KMS-11 (cell line): ENCODE results near the gene HAL.

Source experiments
- H2AFZ ChIP-seq: fragments of 200-600 bp; sonication (generic); 2 replicates; pipeline ENCODE4 v1.6.1; 2016; ENCODE audit warnings: antibody characterized with exemption, mixed run types, low read depth
- H3K27ac ChIP-seq: fragments of 200-600 bp; sonication (generic); 2 replicates; pipeline ENCODE4 v1.6.1; 2016; ENCODE audit warnings: mild to moderate bottlenecking, mixed run types
- H3K27me3 ChIP-seq: fragments of 200-600 bp; sonication (generic); 2 replicates; pipeline ENCODE4 v1.6.1; 2017; ENCODE audit warnings: mild to moderate bottlenecking, low read depth, mixed run types, moderate library complexity; ENCODE audit not compliant: insufficient read depth
- H3K36me3 ChIP-seq: fragments of 200-600 bp; sonication (generic); 2 replicates; pipeline ENCODE4 v1.6.1; 2017; ENCODE audit warnings: mild to moderate bottlenecking, mixed run types; ENCODE audit not compliant: insufficient read depth
- H3K4me1 ChIP-seq: fragments of 200-600 bp; sonication (generic); 2 replicates; pipeline ENCODE4 v1.6.1; 2016; ENCODE audit warnings: mild to moderate bottlenecking, low read depth, mixed run types; ENCODE audit not compliant: poor library complexity, severe bottlenecking
- H3K4me2 ChIP-seq: fragments of 200-600 bp; sonication (generic); 2 replicates; pipeline ENCODE4 v1.7.0; 2016; ENCODE audit warnings: mild to moderate bottlenecking, mixed run types
- H3K4me3 ChIP-seq: fragments of 200-600 bp; sonication (generic); IDR thresholded peaks from 2 replicates; pipeline ENCODE4 v1.6.1; 2017; ENCODE audit warnings: low read depth, low read length, mixed read lengths; ENCODE audit not compliant: insufficient read depth
- H3K79me2 ChIP-seq: fragments of 200-600 bp; sonication (generic); 2 replicates; pipeline ENCODE4 v1.6.1; 2016; ENCODE audit warnings: low read depth, mixed run types; ENCODE audit not compliant: insufficient read depth
- H3K9ac ChIP-seq: fragments of 200-600 bp; sonication (generic); 2 replicates; pipeline ENCODE4 v1.6.1; 2016; ENCODE audit warnings: mild to moderate bottlenecking, mixed run types
- H4K20me1 ChIP-seq: fragments of 200-600 bp; sonication (generic); 2 replicates; pipeline ENCODE4 v1.6.1; 2016; ENCODE audit warnings: mild to moderate bottlenecking, mixed run types; ENCODE audit not compliant: insufficient read depth
- TF ChIP-seq, protein P1 (sequence below): fragments of 200-600 bp; sonication (generic); conservative IDR thresholded peaks from 2 replicates; pipeline ENCODE4 v1.6.1; 2017; ENCODE audit warnings: low read depth, mild to moderate bottlenecking, antibody characterized with exemption, low read length, moderate library complexity, mixed read lengths

The HAL gene

DNA sequence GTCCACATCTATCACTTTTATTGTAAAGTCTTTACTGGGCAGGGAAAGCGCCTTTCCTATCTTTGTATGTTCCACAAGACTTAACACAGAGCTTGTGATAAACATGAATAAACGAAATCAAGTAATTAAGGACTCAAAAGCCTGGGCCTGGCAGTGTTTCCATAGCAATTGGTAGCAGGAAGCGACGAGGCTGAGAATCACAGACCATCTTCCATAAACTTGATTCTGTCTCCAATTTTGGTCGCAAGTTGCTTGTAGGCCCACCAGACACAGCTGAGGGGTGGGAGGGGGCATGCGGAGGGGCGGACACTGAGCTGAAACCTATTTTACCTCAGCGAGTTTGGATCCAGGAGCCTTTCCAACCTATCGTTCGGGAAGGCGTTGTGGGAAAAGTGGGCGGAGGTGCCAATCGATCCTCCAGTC, 54.0 kb downstream of the HAL start:
- Histone ChIP-seq H3K4me1 (peaks cover 3% of the 10 kb centered on the region), H3K4me2 (peak overlapping the region; percentile 58), H4K20me1 (no peaks in the 10 kb centered on the region), H3K4me3 (peak overlapping the region; percentile 24), H3K27ac (no peak overlapping the region; the same call in 1 of the 2 replicates), H3K36me3 (no peaks in the 10 kb centered on the region), H3K9ac (peak overlapping the region; percentile 57; the same call in 1 of the 2 replicates), H3K27me3 (no peaks in the 10 kb centered on the region), H2AFZ (peak overlapping the region; percentile 89), H3K79me2 (no peaks in the 10 kb centered on the region)
- TF ChIP-seq, protein P1, sequence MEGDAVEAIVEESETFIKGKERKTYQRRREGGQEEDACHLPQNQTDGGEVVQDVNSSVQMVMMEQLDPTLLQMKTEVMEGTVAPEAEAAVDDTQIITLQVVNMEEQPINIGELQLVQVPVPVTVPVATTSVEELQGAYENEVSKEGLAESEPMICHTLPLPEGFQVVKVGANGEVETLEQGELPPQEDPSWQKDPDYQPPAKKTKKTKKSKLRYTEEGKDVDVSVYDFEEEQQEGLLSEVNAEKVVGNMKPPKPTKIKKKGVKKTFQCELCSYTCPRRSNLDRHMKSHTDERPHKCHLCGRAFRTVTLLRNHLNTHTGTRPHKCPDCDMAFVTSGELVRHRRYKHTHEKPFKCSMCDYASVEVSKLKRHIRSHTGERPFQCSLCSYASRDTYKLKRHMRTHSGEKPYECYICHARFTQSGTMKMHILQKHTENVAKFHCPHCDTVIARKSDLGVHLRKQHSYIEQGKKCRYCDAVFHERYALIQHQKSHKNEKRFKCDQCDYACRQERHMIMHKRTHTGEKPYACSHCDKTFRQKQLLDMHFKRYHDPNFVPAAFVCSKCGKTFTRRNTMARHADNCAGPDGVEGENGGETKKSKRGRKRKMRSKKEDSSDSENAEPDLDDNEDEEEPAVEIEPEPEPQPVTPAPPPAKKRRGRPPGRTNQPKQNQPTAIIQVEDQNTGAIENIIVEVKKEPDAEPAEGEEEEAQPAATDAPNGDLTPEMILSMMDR: no peak

DNA sequence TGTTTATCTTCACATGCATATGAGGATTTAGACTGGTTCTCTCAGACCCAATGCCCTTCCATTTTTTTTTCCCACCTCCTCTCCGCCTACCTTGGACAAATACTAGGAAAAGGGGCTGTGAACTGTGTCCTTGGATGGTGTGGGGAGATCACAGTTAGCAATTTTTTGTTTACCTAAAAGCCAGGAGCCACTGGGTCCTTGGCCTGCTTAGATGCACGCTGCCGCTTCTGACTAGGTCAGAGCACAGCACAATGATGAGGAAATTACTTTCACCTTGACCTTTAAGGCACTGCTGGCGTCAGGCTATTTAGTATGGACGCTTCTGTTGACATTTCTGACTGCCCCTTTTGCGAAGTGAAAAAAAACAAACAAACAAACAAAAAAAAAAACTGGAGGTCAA, 55.6 kb downstream of the HAL start:
- Histone ChIP-seq H3K27me3 (no peaks in the 10 kb centered on the region), H2AFZ (no peak overlapping the region), H3K36me3 (no peaks in the 10 kb centered on the region), H3K4me2 (no peak overlapping the region), H4K20me1 (no peaks in the 10 kb centered on the region), H3K27ac (no peak overlapping the region), H3K4me3 (no peak overlapping the region), H3K79me2 (no peaks in the 10 kb centered on the region), H3K4me1 (peaks cover 3% of the 10 kb centered on the region), H3K9ac (no peak overlapping the region)
- TF ChIP-seq, protein P1: no peak
